ENCODE data around the gene CDC5L. TPM values are rescaled to one million over a fixed set of nuclear protein-coding genes. Genes with fewer than 3 reads are reported as not detected.
A peak's percentile ranks its signal among the peaks of the same experiment; 100 is the strongest.

Gene CDC5L
- total RNA-seq (2021): 42.2 and 43.9 TPM in 2 replicates
- percentile 94 among the genes with signal in this experiment for Bru-seq, nascent RNA
- BruChase-seq, experiment 1, labeled RNA remaining after a 2-hour chase: percentile 88 among the genes with signal in this experiment
- BruChase-seq, experiment 2, labeled RNA remaining after a 6-hour chase: percentile 90 among the genes with signal in this experiment
- long read RNA-seq, full-length matches to known transcripts: 149 of 172 reads
- long read RNA-seq, partial matches to known transcripts: 11 of 172 reads
- long read RNA-seq, other reads (novel, unspliced or antisense): 12 of 172 reads

DNA sequence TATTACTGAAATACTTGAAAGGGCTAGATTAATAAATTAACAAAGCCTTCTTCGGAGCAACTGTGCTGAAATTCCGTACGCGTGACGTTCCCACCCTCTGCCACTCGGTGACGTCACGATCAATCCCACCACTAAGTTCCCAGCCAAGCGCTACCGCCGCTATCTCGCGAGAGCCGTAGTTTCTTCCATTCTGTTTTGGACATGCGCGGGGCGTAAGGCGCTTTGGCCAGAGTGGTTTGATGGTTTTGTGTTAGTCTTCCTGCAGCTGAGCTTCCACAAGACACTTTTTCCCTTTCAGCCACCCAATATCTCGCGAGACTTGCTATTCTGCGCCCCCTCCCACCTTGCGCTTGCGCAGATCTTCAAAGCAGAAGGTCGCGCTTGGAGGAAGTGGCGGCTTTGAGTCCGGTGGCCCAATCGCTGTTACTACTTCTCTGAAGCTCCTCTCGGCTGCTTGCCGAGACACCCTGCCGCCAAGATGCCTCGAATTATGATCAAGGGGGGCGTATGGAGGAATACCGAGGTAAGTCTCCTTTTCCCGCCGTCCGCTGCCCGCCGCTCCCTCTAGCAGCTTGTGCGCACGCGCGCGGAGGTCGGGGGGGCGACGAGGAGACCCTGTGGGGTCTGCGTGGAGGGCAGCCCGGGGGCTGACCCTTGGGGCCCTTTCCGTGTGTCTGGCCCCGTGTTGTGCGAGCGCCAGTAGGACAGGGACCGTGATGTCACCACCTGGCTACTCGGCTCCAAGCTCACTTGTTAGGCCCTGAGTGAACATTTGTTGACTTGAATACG, at the start of gene CDC5L:
Gene CDC5L, plus strand, starts transcription at position 361 of the 789 bp plus-strand sequence. Its CDS starts 118 bp downstream, at position 479.
- intact Hi-C loops (cut with micrococcal nuclease; ENCODE audit: unreplicated experiment): no loop called here
- Histone ChIP-seq H3K4me3 (ENCODE audit: low read depth, low read length, poor library complexity, severe bottlenecking) (peak within 1 kb of the TSS; percentile 70), H3K4me1 (ENCODE audit: insufficient read depth, low read length, poor library complexity, severe bottlenecking) (peaks cover 10% of the 10 kb centered on the region), H3K36me3 (ENCODE audit: insufficient read depth, low read length, poor library complexity, severe bottlenecking) (peaks cover 21% of the 10 kb centered on the region), H3K27me3 (replicated peaks; ENCODE audit: insufficient read depth, low read depth, low read length, poor library complexity) (no peaks in the 10 kb centered on the region), H3K27ac (ENCODE audit: low read depth, low read length, poor library complexity, severe bottlenecking) (peak within 1 kb of the TSS; percentile 97), H3K9me3 (ENCODE audit: low read depth, low read length, poor library complexity, severe bottlenecking) (no peaks in the 10 kb centered on the region)
- TF ChIP-seq EZH2 (IDR thresholded peaks at IDR 0.05; ENCODE audit: borderline replicate concordance, low read depth, low read length, poor library complexity, severe bottlenecking): no peak
- TF ChIP-seq, protein P1, sequence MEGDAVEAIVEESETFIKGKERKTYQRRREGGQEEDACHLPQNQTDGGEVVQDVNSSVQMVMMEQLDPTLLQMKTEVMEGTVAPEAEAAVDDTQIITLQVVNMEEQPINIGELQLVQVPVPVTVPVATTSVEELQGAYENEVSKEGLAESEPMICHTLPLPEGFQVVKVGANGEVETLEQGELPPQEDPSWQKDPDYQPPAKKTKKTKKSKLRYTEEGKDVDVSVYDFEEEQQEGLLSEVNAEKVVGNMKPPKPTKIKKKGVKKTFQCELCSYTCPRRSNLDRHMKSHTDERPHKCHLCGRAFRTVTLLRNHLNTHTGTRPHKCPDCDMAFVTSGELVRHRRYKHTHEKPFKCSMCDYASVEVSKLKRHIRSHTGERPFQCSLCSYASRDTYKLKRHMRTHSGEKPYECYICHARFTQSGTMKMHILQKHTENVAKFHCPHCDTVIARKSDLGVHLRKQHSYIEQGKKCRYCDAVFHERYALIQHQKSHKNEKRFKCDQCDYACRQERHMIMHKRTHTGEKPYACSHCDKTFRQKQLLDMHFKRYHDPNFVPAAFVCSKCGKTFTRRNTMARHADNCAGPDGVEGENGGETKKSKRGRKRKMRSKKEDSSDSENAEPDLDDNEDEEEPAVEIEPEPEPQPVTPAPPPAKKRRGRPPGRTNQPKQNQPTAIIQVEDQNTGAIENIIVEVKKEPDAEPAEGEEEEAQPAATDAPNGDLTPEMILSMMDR (conservative IDR thresholded peaks at IDR 0.05; ENCODE audit: low read depth, low read length): no peak
- BruUV-seq (replicated peaks): no TSS peak
- peak; percentile 99 for DNase-seq (ENCODE audit: low spot score)
- ChIA-PET CTCF (interaction anchor here (1.4 kb wide), 1 partner anchor 75 kb away, joined by 6 read pairs; the partner anchor contains the start of gene AARS2), POLR2A (ENCODE audit: low non-redundant PET) (interaction anchor here (0.7 to 0.8 kb wide), 2 partner anchors 75 to 300 kb away, joined by 3 read pairs; partner anchors contain the start of gene AARS2)

DNA sequence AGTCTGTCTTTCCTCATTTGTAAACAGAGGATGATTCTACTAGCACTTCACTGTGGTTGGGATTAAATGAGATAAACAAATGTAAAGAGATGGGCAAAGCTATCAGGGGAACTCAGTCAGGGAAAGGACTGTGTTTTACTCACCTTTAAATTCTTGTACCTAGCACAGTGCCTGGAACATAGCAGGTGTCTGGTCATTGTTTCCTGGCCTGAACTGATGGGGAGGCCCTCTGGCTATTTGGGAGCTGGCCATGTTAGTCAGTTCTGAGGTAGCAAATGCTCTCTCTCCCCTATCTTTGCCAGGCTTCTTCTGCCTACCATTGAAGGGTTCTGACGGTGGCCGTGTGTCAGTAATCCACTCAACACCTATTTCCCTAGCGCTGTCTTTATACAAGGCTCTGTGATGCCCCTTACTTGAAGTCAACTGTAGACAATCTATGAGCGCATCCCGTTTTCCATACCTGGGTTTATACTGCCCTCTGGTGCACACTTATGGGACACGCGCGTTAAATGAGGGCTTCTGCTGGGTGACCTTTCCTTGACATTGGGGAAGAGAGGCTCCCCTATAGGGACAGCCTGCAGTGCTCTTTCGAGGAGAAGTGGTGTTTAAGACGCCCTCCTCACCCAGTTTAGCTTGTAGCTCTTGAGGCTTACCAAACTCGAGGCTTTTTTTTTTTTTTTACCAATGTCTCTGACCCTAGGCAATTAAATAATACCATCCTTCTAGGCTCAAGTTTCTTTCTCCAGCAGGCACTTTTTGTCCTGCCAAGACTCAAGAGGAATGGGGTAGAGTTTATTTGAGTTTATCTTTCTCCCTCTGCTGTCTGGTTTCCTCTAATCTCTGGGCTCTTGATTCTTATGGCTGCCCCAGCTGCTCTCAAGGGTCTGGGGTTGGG, 49.0 kb upstream of the CDC5L start:
- Histone ChIP-seq H3K27me3 (replicated peaks; ENCODE audit: insufficient read depth, low read depth, low read length, poor library complexity) (peaks cover 22% of the 10 kb centered on the region), H3K9me3 (ENCODE audit: low read depth, low read length, poor library complexity, severe bottlenecking) (no peaks in the 10 kb centered on the region), H3K27ac (ENCODE audit: low read depth, low read length, poor library complexity, severe bottlenecking) (no peak overlapping the region), H3K4me3 (ENCODE audit: low read depth, low read length, poor library complexity, severe bottlenecking) (no peak overlapping the region), H3K36me3 (ENCODE audit: insufficient read depth, low read length, poor library complexity, severe bottlenecking) (no peaks in the 10 kb centered on the region), H3K4me1 (ENCODE audit: insufficient read depth, low read length, poor library complexity, severe bottlenecking) (no peaks in the 10 kb centered on the region)
- intact Hi-C loops (cut with micrococcal nuclease; ENCODE audit: unreplicated experiment): loop anchor here (1.0 to 2.0 kb wide), 2 partner anchors 70 to 166 kb away; no protein-coding TSS in a partner anchor
- BruUV-seq (replicated peaks): no TSS peak
- peak; percentile 82 for DNase-seq (ENCODE audit: low spot score)
- CTCF ChIA-PET: interaction anchor here (1.0 to 1.7 kb wide), 3 partner anchors 26 to 70 kb away, joined by 4 to 10 read pairs (median 9); partner anchors contain the start of gene AARS2
- POLR2A ChIA-PET (ENCODE audit: low non-redundant PET): no interaction called here
- TF ChIP-seq EZH2 (IDR thresholded peaks at IDR 0.05; ENCODE audit: borderline replicate concordance, low read depth, low read length, poor library complexity, severe bottlenecking): no peak
- TF ChIP-seq, protein P1 (conservative IDR thresholded peaks at IDR 0.05; ENCODE audit: low read depth, low read length): peak; percentile 81

DNA sequence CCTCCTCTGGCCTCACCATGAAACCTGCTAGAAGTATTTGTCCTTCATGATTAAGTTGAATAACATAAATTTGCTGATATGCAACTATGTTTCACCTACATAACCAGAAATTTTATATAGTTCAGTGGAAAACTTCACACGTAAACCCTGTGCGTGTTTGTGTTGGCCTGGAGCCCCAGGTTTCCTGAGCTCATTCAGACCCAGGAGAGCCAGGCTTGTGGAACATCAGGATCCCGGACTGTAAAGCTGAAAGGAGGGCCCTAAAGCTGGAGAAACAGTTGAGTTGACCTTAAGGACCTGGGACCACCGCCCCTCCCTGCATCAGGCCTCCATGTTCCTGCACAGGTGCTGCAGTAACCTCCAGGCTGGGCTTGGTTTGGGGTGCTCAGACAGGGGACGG, 48.2 kb upstream of the CDC5L start:
- Histone ChIP-seq H3K27me3 (replicated peaks; ENCODE audit: insufficient read depth, low read depth, low read length, poor library complexity) (peaks cover 30% of the 10 kb centered on the region), H3K36me3 (ENCODE audit: insufficient read depth, low read length, poor library complexity, severe bottlenecking) (no peaks in the 10 kb centered on the region), H3K4me3 (ENCODE audit: low read depth, low read length, poor library complexity, severe bottlenecking) (no peak overlapping the region), H3K9me3 (ENCODE audit: low read depth, low read length, poor library complexity, severe bottlenecking) (no peaks in the 10 kb centered on the region), H3K4me1 (ENCODE audit: insufficient read depth, low read length, poor library complexity, severe bottlenecking) (no peaks in the 10 kb centered on the region), H3K27ac (ENCODE audit: low read depth, low read length, poor library complexity, severe bottlenecking) (no peak overlapping the region)
- POLR2A ChIA-PET (ENCODE audit: low non-redundant PET): no interaction called here
- no TSS peak for BruUV-seq (replicated peaks)
- CTCF ChIA-PET: interaction anchor here (1.0 to 1.2 kb wide), 2 partner anchors 26 to 71 kb away, joined by 4 to 9 read pairs; partner anchors contain the start of gene AARS2
- TF ChIP-seq EZH2 (IDR thresholded peaks at IDR 0.05; ENCODE audit: borderline replicate concordance, low read depth, low read length, poor library complexity, severe bottlenecking): no peak
- TF ChIP-seq, protein P1 (conservative IDR thresholded peaks at IDR 0.05; ENCODE audit: low read depth, low read length): no peak
- intact Hi-C loops (cut with micrococcal nuclease; ENCODE audit: unreplicated experiment): loop anchor here (2.0 kb wide), 1 partner anchor 166 kb away; no protein-coding TSS in a partner anchor
- no peak for DNase-seq (ENCODE audit: low spot score)

All from A673 (cell line).